Measurements from ENCODE around the gene STEAP1B.

- TF ChIP-seq, protein P1, sequence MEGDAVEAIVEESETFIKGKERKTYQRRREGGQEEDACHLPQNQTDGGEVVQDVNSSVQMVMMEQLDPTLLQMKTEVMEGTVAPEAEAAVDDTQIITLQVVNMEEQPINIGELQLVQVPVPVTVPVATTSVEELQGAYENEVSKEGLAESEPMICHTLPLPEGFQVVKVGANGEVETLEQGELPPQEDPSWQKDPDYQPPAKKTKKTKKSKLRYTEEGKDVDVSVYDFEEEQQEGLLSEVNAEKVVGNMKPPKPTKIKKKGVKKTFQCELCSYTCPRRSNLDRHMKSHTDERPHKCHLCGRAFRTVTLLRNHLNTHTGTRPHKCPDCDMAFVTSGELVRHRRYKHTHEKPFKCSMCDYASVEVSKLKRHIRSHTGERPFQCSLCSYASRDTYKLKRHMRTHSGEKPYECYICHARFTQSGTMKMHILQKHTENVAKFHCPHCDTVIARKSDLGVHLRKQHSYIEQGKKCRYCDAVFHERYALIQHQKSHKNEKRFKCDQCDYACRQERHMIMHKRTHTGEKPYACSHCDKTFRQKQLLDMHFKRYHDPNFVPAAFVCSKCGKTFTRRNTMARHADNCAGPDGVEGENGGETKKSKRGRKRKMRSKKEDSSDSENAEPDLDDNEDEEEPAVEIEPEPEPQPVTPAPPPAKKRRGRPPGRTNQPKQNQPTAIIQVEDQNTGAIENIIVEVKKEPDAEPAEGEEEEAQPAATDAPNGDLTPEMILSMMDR (IDR thresholded peaks at IDR 0.05; ENCODE audit: low read depth, low read length): no peak
- TF ChIP-seq POLR2A (IDR thresholded peaks at IDR 0.05; ENCODE audit: extremely low read depth, insufficient read length): no peak
Measured at GRCh38 chr7:22417841-22418240, 82.1 kb downstream of the STEAP1B start.
